AG09309 (cell line): Measurements from ENCODE around the gene OGDHL.

Experiments used
- DNase-seq: peaks from one replicate; pipeline ENCODE4 v3.0.0-alpha.2; 2010; ENCODE audit warnings: low read depth
- H3K4me3 ChIP-seq: 2 replicates; pipeline ENCODE4 v1.5.1; 2011; ENCODE audit warnings: mild to moderate bottlenecking, low read depth, low read length, moderate library complexity; ENCODE audit not compliant: control insufficient read depth
- CTCF ChIP-seq: IDR thresholded peaks from 2 replicates; pipeline ENCODE4 v1.5.1; 2011; ENCODE audit warnings: mild to moderate bottlenecking, low read depth, low read length, inconsistent platforms; ENCODE audit not compliant: insufficient read depth, control insufficient read depth; ENCODE audit errors: missing control alignments

The OGDHL gene

GRCh38 chr10:49767752-49768151 lies 5.6 kb upstream of the OGDHL start:
- no peak overlapping the region for H3K4me3 ChIP-seq
- no peak for DNase-seq
- TF ChIP-seq CTCF, result no peak

GRCh38 chr10:49766484-49766883 lies 4.4 kb upstream of the OGDHL start:
- no peak overlapping the region for H3K4me3 ChIP-seq
- no peak for DNase-seq
- TF ChIP-seq CTCF, result no peak

GRCh38 chr10:49762566-49762877 lies 399 bp upstream of the OGDHL start:
- H3K4me3 ChIP-seq, result no peak overlapping the region; the same call in 1 of the 2 replicates
- DNase-seq, result no peak

GRCh38 chr10:49761201-49761788 lies 828 bp downstream of the OGDHL start:
- no peak for TF ChIP-seq CTCF
- DNase-seq, result no peak
- no peak overlapping the region for H3K4me3 ChIP-seq

More at GRCh38 chr10:49762566-49762877, 399 bp upstream of the OGDHL start:
- TF ChIP-seq CTCF, result no peak

- H3K4me3 ChIP-seq, result no peak overlapping the region
- TF ChIP-seq CTCF, result no peak
- no peak for DNase-seq
Observed at GRCh38 chr10:49760789-49761188, 1.3 kb downstream of the OGDHL start.

- no peak for TF ChIP-seq CTCF
- no peak for DNase-seq
- no peak overlapping the region for H3K4me3 ChIP-seq
Observed at GRCh38 chr10:49759787-49760551, 2.2 kb downstream of the OGDHL start.
